Islet of Langerhans (tissue), 1 donor: ENCODE measurements around the gene GH2.
"Not testable (repeated sequence)": the region's sequence is repeated elsewhere in the genome, so short reads cannot be mapped to it uniquely, and the experiment has no call there.

ENCODE experiments used
- FAIRE-seq: peaks from one replicate; lab custom pipeline; 2011; peaks lifted over from hg19 to GRCh38; lab: Jason Lieb, UNC

GH2 gene

DNA sequence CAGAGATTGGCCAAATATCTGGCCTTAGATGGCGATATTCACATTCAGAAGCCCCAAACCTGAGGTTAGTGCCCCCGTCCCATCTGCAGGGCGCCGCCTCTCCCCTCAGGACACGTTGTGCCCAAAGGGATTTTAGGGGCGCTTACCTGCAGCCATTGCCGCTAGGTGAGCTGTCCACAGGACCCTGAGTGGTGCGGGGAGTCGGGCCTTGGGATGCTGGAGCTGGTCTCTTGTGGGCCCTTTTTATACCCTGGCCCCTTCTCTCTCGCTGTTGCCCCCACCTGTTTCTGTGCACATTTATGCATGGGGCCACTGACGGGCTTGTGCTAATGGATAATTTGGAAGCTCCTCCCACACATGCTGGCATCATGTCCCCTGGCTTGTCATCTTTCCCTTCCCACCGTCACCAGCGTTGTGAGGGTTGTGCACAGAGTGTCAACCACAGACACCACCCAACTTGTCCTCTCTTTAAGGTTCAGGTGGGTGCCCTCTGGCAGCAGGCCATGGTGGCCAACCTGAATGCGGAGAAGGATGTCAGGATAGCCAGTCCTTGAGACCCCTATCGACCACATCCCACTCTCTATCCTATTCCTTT lies 29.4 kb upstream of the GH2 start, which contains the start of gene CSHL1:
CSHL1 (minus strand) TSS at position 218 of the 595 bp plus-strand sequence; CDS start at position 156, 62 bp downstream.
- no peak for FAIRE-seq

DNA sequence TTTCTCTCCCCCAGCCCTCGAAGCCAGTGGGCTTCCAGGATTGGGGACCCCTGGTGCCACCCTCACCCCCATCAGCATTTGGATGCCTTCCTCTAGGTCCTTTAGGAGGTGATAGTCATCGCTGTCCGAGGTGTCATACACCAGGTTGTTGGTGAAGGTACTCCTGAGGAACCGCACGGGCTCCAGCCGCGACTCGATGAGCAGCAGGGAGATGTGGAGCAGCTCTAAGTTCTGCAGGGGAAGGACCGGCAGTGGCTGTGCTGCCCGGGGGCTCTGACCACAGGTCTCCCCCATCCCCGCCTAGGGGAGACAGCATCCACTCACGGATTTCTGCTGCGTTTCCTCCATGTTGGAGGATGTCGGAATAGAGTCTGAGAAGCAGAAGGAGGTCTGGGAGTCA lies 28.4 kb upstream of the GH2 start:
- no peak for FAIRE-seq

DNA sequence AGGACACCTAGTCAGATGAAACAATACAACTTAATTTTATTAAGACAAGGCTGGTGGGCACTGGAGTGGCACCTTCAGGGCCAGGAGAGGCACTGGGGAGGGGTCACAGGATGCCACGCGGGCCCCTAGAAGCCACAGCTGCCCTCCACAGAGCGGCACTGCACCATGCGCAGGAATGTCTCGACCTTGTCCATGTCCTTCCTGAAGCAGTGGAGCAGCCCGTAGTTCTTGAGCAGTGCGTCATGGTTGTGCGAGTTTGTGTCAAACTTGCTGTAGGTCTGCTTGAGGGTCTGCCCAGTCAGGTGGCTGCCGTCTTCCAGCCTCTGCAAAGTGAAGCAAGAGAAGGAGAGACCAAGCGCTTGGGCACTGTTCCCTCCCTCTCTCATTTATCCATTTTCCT lies 27.8 kb upstream of the GH2 start:
- FAIRE-seq, result not testable (repeated sequence)

DNA sequence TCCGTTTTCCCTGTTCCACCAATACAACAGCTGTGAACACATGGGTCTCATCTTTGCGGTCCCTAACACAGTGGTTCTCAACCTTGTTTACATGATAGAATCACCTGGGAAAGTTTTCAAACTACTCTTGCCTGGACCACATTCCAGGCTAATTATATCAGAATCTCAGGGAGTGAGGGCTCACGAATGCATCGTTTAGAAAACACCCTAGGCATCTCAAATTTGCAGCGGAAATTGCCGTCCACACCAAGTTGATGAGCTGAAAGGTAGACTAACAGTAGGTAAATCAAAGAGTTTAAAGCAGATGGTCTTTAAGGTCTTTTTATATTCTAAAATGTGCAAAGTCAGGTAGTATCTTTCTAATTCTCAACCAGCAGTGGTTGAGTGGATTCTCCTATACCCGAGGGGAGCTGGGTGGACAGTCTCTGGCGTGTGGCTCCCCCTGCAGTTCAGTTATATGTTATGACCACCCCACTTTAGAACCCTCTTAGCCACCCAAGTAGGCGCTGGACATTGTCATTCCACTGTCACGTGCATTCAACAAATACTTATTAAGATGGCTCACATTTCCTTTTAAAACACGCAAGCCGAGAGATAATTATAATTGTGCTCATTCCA lies 25.5 kb upstream of the GH2 start:
- not testable (repeated sequence) for FAIRE-seq

DNA sequence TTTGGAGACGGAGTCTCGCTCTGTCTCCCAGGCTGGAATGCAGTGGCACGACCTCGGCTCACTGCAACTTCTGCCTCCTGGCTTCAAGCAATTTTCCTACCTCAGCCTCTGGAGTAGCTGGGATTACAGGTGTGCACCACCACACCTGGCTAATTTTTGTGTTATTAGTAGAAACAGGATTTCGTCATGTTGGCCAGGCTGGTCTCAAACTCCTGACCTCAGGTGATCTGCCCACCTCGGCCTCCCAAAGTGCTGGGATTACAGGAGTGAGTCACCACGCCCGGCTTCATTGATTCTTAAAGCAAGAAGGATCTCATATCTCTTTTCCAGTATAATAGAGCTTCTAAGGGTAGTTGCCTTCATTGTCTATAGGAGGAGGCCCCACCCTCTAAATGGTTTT lies 23.1 kb upstream of the GH2 start:
- FAIRE-seq, result not testable (repeated sequence)

DNA sequence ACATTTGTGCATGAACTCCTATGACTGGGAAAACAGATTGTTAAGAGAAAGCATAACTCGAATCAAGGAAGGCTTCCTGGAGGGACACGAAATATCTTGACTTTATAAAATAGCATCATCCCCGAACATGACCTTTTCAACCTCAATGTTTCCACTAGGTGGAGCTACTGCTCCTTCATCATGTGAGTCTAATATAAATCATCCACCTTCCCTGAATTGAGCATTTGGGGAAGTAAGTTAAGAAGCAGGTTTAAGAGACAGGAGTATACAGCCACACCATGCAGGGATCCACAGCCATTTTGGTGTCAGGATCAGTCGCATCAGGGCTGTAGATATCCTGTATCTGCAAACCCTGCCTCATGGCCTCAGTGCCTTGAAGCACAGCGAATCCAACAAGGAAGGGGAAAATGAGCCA lies 22.1 kb upstream of the GH2 start:
- FAIRE-seq, result not testable (repeated sequence)

DNA sequence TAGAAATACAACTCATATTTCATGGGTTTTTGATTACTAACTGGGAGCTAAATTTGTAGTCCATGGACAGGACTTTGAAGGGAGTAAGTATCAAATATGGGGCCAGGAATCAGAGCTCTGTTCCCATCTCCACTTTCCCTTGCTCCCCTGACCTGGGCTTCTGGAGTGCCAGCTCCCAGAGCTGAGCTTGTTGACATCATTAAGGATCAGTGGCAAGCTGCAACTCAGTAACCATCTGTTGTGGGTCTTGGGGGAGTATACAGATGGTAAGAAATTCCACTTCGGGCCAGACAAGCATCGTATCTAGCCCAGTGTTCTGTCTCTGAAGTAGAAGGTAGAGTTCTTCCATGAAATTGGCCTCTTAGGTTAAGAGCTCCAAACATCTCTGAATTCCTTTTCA lies 20.2 kb upstream of the GH2 start:
- FAIRE-seq, result not testable (repeated sequence)

DNA sequence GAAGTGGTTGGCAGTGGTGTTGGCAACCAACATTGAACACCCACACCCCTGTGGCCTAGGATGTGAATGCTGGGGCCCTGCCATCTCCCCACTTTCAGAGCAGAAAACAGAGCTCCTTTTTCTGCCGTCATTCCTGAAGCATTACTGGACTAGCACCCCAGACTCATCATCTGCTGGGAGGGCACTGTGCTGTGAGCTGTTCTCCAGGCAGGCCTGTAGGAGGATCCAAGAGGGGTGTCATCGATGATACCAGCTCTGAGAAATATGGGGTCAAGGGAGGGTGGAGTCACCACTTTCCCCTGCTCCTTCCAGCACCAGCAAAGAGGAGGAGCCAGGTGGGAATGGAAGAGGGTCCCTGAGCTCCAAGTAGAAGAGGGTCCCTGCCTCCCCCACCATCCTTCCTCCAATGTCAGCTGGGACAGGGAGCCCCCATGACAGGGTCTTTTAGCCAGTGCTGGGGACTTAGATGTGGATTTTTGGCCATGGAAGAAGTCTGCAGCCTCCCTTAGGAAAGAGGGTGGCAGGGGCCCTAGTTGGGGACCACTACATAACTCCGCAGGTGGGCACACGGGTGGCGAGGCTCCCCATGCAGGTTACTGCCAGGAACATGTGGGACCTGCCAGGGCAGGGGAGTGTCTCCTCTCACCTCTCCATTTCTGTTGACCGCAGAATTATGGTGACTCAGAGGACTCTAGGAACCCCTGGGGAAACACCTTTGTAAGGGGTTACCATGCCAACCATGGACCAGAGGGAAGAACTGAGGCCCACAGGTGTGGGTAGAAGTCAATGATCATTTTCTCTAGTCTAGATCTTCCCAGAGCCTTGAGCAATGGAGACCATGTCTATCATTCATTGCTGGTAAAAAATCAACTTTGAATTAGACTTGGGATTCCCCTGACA lies 17.4 kb upstream of the GH2 start:
- FAIRE-seq, result not testable (repeated sequence)

DNA sequence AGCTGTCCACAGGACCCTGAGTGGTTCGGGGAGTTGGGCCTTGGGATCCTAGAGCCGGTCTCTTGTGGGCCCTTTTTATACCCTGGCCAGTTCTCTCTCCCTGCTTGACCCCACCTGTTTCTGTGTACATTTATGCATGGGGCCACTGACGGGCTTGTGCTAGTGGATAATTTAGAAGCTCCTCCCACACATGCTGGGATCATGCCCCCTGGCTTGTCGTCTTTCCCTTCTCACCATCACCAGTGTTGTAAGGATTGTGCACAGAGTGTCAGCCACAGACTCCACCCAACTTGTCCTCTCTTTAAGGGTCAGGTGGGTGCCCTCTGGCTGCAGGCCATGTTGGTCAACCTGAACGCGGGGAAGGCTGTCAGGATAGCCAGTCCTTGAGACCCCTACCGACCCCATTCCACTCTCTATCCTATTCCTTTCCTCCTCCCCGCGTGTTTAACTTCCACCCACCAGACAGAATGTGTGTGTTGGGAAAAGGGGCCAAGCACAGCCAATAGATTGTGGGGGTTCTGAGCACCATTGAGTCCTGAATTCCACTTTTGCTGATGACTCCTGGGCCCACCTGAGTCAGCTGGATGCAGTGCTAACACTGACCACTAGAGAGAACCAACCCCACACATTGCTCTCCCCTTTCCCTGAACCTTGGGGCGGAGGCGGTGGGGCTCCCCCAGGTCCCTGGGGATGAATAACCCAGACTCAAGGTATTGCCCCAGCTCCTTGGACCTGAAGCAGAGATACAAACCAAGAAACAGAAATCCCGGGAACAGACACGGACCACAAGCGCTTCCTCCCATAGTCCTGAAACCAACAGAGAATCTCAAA lies 15.0 kb upstream of the GH2 start, which contains the start of gene CSH1:
CSH1 (minus strand) TSS at position 51 of the 831 bp plus-strand sequence. CDS start 63 bp downstream, outside the sequence.
- not testable (repeated sequence) for FAIRE-seq

DNA sequence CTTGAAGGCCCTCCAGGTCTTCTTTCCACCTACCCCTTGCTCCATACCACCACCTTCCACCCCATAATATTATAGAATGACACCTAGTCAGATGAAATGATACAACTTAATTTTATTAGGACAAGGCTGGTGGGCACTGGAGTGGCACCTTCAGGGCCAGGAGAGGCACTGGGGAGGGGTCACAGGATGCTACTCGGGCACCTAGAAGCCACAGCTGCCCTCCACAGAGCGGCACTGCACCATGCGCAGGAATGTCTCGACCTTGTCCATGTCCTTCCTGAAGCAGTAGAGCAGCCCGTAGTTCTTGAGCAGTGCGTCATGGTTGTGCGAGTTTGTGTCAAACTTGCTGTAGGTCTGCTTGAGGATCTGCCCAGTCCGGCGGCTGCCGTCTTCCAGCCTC lies 13.1 kb upstream of the GH2 start:
- not testable (repeated sequence) for FAIRE-seq

DNA sequence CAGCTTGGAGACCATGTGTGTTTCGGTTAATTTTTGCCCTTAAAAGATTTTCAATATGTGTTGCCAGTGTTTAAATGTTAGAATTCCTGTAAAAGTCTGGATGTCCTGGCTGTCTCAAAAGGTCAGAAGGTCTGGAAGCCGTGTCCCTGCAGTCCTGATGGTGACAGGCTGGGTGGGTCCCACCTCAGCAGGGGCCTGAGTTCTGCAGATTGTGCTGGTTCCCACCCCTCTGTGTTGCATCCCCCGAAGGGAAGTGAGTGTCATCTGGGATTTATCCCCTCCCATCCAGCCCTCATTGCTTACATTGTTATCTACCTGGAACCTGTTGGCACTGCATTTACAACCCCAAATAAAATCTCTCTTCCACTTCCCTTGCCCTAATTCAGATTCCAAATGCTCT lies 12.3 kb upstream of the GH2 start:
- FAIRE-seq, result not testable (repeated sequence)

DNA sequence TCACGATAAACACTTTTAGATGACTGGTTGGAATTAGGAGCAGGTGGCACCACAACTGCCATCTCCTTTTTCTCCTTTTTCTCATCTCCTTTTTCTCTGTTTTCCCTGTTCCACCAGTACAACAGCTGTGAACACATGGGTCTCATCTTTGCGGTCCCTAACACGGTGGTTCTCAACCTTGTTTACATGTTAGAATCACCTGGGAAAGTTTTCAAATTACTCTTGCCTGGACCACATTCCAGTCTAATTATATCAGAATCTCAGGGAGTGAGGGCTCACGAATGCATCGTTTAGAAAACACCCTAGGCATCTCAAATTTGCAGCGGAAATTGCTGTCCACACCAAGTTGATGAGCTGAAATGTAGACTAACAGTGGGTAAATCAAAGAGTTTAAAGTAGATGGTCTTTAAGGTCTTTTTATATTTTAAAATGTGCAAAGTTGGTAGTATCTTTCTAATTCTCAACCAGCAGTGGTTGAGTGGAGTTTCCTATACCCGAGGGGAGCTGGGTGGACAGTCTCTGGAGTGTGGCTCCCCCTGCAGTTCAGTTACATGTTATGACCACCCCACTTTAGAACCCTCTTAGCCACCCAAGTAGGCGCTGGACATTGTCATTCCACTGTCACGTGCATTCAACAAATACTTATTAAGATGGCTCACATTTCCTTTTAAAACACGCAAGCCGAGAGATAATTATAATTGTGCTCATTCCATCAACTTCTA lies 10.7 kb upstream of the GH2 start:
- FAIRE-seq, result not testable (repeated sequence)

DNA sequence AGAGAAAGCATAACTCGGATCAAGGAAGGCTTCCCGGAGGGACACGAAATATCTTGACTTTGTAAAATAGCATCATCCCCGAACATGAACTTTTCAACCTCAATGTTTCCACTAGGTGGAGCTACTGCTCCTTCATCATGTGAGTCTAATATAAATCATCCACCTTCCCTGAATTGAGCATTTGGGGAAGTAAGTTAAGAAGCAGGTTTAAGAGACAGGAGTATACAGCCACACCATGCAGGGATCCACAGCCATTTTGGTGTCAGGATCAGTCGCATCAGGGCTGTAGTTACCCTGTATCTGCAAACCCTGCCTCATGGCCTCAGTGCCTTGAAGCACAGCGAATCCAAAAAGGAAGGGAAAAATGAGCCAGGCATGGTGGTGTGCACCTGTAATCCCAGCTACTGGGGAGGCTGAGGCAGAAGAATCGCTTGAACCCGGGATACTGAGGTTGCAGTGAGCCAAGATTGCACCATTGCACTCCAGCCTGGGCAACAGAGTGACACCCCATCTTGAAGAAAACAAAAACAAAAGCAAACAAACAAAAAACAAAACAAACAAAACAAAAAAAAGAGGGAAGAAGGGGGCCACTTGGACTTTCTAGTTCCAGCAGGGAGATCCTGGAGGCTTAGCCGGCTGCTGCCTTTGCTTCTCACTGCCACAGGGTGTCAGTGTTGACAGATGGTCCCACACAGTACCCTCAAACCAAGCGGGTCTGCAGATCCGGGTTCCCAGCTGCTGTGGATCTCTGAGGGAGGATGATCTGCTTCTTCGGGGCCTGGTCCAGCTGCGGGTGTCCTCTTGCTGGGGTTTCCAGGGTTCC lies 7.5 kb upstream of the GH2 start:
- not testable (repeated sequence) for FAIRE-seq

DNA sequence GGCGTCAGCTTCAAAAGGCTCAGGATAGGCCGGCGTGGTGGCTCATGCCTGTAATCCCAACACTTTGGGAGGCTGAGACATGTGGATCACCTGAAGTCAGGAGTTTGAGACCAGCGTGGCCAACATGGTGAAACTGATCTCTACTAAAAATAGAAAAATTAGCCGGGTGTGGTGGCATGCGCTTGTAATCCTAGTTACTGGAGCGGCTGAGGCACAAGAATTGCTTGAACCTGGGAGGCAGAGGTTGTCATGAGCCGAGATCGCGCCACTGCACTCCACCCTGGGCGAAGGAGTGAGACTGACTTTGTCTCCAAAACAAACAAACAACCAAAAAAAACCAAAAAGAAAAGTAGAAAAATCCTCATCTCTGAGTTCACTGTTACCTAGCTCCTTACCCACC lies 3.4 kb upstream of the GH2 start:
- not testable (repeated sequence) for FAIRE-seq

DNA sequence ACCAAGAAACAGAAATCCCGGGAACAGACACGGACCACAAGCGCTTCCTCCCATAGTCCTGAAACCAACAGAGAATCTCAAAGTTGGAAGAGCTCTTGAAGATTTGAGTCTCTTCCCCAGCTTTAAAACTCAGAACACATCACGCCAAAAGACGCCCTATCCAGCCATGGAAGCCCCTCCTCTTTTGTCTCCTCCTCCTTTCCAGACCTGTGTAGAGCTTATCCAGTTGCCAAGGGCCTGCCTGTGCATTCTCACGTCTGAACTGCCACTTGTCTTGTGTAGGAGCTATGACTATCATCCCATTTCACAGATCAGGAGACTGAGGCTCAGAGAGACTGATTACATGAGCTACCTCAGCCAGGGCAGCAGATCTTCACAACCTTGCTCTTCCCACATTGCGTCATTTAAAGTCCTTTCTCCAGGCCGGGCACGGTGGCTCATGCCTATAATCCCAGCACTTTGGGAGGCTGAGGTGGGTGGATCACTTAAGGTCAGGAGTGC lies 932 bp upstream of the GH2 start:
- FAIRE-seq, result not testable (repeated sequence)

DNA sequence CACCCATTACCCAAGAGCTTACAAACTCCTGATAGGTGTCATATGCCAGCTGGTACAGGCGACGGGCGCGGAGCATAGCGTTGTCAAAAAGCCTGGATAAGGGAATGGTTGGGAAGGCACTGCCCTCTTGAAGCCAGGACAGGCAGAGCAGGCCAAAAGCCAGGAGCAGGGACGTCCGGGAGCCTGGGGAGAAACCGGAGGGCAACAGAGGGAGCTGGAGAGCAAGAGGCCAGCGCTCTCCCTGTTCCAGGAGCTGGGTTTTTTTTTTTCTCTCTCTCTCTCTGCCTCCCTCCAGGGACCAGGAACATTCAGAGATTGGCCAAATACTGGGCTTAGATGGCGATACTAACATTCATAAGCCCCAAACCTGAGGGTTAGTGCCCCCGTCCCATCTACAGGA lies 407 bp downstream of the GH2 start:
- not testable (repeated sequence) for FAIRE-seq

DNA sequence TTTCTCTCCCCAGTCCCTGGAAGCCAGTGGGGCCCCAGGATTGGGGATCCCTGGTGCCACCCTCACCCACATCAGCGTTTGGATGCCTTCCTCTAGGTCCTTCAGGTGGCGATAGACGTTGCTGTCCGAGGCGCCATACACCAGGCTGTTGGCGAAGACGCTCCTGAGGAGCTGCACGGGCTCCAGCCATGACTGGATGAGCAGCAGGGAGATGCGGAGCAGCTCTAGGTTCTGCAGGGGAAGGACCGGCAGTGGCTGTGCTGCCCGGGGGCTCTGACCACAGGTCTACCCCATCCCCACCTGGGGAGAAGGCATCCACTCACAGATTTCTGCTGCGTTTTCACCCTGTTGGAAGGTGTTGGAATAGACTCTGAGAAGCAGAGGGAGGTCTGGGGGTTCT lies 1.0 kb downstream of the GH2 start:
- no peak for FAIRE-seq

DNA sequence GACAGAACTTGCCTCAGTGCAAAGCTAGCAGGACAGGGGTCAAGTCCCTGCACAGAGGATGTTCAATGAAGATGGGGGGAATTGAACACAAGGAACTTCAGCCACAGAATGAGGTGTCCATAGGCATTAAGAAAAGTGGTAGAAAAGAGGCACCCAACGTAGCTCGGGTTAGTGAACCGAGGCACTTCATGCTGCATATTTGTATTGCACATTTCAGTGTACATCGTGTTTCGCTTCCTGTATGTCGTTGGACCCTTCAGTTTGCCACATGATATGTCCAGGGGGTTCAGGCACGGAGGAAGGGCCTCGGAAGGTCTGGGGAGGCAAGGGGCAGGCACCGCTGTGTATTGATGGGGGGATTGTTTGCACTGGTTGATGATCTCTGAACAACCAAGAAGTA lies 3.3 kb downstream of the GH2 start:
- FAIRE-seq, result not testable (repeated sequence)

DNA sequence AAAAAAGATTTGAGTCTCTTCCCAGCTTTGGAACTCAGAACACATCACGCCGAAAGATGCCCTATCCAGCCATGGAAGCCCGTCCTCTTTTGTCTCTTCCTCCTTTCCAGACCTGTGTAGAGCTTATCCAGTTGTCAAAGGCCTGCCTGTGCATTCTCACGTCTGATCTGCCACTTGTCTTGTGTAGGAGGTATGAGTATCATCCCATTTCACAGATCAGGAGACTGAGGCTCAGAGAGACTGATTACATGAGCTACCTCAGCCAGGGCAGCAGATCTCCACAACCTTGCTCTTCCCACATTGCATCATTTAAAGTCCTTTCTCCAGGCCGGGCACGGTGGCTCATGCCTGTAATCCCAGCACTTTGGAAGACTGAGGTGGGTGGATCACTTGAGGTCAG lies 7.1 kb downstream of the GH2 start:
- FAIRE-seq, result not testable (repeated sequence)

DNA sequence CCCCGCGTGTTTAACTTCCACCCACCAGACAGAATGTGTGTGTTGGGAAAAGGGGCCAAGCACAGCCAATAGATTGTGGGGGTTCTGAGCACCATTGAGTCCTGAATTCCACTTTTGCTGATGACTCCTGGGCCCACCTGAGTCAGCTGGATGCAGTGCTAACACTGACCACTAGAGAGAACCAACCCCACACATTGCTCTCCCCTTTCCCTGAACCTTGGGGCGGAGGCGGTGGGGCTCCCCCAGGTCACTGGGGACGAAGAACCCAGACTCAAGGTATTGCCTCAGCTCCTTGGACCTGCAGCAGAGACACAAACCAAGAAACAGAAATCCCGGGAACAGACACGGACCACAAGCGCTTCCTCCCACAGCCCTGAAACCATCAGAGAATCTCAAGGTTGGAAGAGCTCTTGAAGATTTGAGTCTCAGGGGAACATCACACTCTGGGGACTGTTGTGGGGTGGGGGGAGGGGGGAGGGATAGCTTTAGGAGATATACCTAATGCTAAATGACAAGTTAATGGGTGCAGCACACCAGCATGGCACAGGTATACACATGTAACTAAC lies 7.6 kb downstream of the GH2 start:
- not testable (repeated sequence) for FAIRE-seq
